WI38 (cell line): Measurements from ENCODE around the gene RPL39.
"Not testable (repeated sequence)": the region's sequence is repeated elsewhere in the genome, so short reads cannot be mapped to it uniquely, and the experiment has no call there.

Experiments used
- H3K4me3 ChIP-seq: 2 replicates; pipeline ENCODE4 v1.5.1; 2011; ENCODE audit warnings: low read depth, mild to moderate bottlenecking, control low read depth, low read length
- TF ChIP-seq, protein P1 (sequence below): IDR thresholded peaks from 2 replicates; pipeline ENCODE4 v1.5.1; 2012; ENCODE audit warnings: low read depth, mild to moderate bottlenecking, control low read depth, low read length

Gene RPL39

DNA sequence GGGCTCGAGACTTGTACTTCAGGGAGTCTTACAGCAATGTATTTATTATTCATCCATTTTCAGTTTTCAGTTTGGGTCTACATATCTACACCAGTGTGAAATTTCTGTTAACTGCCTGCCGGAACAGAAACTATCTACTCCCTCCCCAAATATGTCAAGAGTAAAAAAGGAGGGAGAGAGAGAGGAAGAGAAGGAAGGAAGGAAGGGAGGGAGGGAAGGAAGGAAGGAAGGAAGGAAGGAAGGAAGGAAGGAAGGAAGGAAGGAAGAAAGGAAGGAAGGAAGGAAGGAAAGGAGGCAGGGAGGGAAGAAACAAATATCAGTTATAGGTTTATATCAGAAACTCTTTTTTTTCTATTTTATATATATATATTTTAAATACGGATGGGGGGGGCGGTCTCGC, 12.6 kb downstream of the RPL39 start:
- TF ChIP-seq, protein P1, sequence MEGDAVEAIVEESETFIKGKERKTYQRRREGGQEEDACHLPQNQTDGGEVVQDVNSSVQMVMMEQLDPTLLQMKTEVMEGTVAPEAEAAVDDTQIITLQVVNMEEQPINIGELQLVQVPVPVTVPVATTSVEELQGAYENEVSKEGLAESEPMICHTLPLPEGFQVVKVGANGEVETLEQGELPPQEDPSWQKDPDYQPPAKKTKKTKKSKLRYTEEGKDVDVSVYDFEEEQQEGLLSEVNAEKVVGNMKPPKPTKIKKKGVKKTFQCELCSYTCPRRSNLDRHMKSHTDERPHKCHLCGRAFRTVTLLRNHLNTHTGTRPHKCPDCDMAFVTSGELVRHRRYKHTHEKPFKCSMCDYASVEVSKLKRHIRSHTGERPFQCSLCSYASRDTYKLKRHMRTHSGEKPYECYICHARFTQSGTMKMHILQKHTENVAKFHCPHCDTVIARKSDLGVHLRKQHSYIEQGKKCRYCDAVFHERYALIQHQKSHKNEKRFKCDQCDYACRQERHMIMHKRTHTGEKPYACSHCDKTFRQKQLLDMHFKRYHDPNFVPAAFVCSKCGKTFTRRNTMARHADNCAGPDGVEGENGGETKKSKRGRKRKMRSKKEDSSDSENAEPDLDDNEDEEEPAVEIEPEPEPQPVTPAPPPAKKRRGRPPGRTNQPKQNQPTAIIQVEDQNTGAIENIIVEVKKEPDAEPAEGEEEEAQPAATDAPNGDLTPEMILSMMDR, result no peak

GRCh38 chrX:119775517-119776238, 15.8 kb downstream of the RPL39 start:
- H3K4me3 ChIP-seq, result no peak overlapping the region
- TF ChIP-seq, protein P1, result no peak

More for the DNA sequence above, 12.6 kb downstream of the RPL39 start:
- H3K4me3 ChIP-seq, result no peak overlapping the region

- not testable (repeated sequence) for H3K4me3 ChIP-seq
These were observed 22.0 kb downstream of the RPL39 start for GRCh38 chrX:119769388-119769787.

- H3K4me3 ChIP-seq, result not testable (repeated sequence)
These were observed 23.0 kb downstream of the RPL39 start for GRCh38 chrX:119768436-119768835.

GRCh38 chrX:119763836-119764387, 27.5 kb downstream of the RPL39 start:
- no peak overlapping the region for H3K4me3 ChIP-seq
- TF ChIP-seq, protein P1, result no peak

DNA sequence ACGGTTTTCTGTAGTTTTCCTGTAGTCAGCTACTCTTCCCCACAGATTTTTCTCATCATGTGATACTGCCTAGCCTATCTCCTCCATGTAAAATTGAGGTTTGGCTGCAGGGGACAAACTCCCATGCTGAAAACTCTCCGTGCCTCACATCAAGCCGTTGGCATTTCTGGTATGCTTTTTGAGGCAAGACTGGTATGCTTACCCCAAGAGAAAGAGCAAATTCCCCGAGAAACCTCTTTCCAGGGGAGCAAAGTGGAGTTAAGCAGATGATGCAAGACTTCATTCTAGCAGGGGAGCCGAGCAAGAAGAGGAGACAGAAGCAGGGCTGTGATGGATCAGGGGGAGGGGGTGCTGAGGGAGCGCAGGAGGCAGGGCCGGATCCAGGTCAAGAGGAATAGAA, 28.2 kb downstream of the RPL39 start:
- TF ChIP-seq, protein P1, result no peak
- H3K4me3 ChIP-seq, result no peak overlapping the region

- H3K4me3 ChIP-seq, result no peak overlapping the region
- TF ChIP-seq, protein P1, result no peak
These were observed 28.7 kb downstream of the RPL39 start for GRCh38 chrX:119762718-119763117.

- H3K4me3 ChIP-seq, result no peak overlapping the region
- TF ChIP-seq, protein P1, result no peak
These were observed 31.2 kb downstream of the RPL39 start for GRCh38 chrX:119760026-119760877.
